Sigmoid colon (tissue), 7 donors: ENCODE data around the gene TMEM233. TPM values are rescaled to one million over a fixed set of nuclear protein-coding genes. Genes with fewer than 3 reads are reported as not detected.

Source experiments
- DNase-seq: peaks from one replicate; pipeline ENCODE4 v3.0.0-alpha.2; 2019
- H3K27ac ChIP-seq, 4 donors: fragments of 200-600 bp; sonication (generic); one replicate each; pipeline ENCODE4 v1.5.1; 2016 to 2019; ENCODE audit warnings: mild to moderate bottlenecking in 1 of 4
- H3K27me3 ChIP-seq, 3 donors: fragments of 200-600 bp; sonication (generic); one replicate each; pipeline ENCODE4 v1.5.1; 2019; ENCODE audit warnings: mild to moderate bottlenecking in 1 of 3
- H3K36me3 ChIP-seq, 4 donors: fragments of 200-600 bp; sonication (generic); one replicate each; pipeline ENCODE4 v1.5.1; 2016 to 2019
- H3K4me1 ChIP-seq, 4 donors: fragments of 200-600 bp; sonication (generic); one replicate each; pipeline ENCODE4 v1.5.1; 2017 to 2019
- H3K4me3 ChIP-seq, 4 donors: fragments of 200-600 bp; sonication (generic); one replicate each; pipeline ENCODE4 v1.5.1; 2017 to 2019; ENCODE audit warnings: mild to moderate bottlenecking in 2 of 4, moderate library complexity in 1 of 4
- H3K9me3 ChIP-seq, 4 donors: fragments of 200-600 bp in 3 of 4; sonication (generic) in 3 of 4; one replicate each; pipeline versions ENCODE4 v1.5.1 to v1.6.1; 2013 to 2019
- CTCF ChIP-seq, 4 experiments: fragments of 450-650 bp in 3 of 4; fragments of 200-600 bp in 1 of 4; IDR thresholded peaks; one replicate each; pipeline ENCODE4 v1.5.1; 2016 to 2019; ENCODE audit warnings: antibody characterized with exemption in 4 of 4, mild to moderate bottlenecking in 3 of 4, moderate library complexity in 2 of 4
- EP300 ChIP-seq, 4 donors: sonication (generic); formaldehyde crosslinking; IDR thresholded peaks; one replicate each; pipeline ENCODE4 v1.6.1; 2017; ENCODE audit warnings: antibody characterized with exemption in 4 of 4
- POLR2A ChIP-seq, 2 donors: fragments of 450-650 bp; IDR thresholded peaks; one replicate each; pipeline ENCODE4 v1.6.1; 2016; ENCODE audit warnings: antibody characterized with exemption in 2 of 2, mild to moderate bottlenecking in 2 of 2, moderate library complexity in 2 of 2
- POLR2AphosphoS5 ChIP-seq, 4 donors: sonication (generic); formaldehyde crosslinking; IDR thresholded peaks; one replicate each; pipeline ENCODE4 v1.6.1; 2017; ENCODE audit warnings: antibody characterized with exemption in 4 of 4
- WGBS, 2 donors: extraction: QIAGEN DNeasy Blood & Tissue Kit; methylation state at CpG; one replicate each; pipeline ENCODE4 v1.1.7; 2013; 5-methylcytosine and 5-hydroxymethylcytosine counted together
- intact Hi-C: fragments of 100-400 bp; cut with DNase I; formaldehyde crosslinking; loops from one replicate; pipeline ENCODE4 v1.15.1; 2023
- polyA plus RNA-seq, 3 donors: library from polyadenylated mRNA; stranded (reverse); fragments of 200-250 nt; gene quantifications; one replicate each; pipeline ENCODE4 v1.2.3, GENCODE V29; 2013
- total RNA-seq, 4 donors: library from RNA; depleted of rRNA; stranded (reverse); fragments of >200 nt; gene quantifications; one replicate each; pipeline ENCODE4 v1.1.0, GENCODE V29; 2016
- donor health status: healthy with polysubstance abuse.
- donor health status: Bipolar disorder and iron deficiency.
- donor health status: healthy.

The TMEM233 gene
- total and polyA plus RNA-seq, 7 donors = 0.10 TPM; not detected in 6

GRCh38 chr12:119659289-119659897 is 65.8 kb downstream of the TMEM233 start:
- intact Hi-C loops = no loop called here
- no peak for TF ChIP-seq POLR2A (IDR thresholded peaks at IDR 0.05)
- no peak for TF ChIP-seq EP300 (IDR thresholded peaks at IDR 0.05)
- no peak for TF ChIP-seq POLR2AphosphoS5 (IDR thresholded peaks at IDR 0.05)
- TF ChIP-seq CTCF (IDR thresholded peaks at IDR 0.05) = peak; percentile 27 to 92 (median 54)
- no peak for DNase-seq
- 51 to 54% methylated on average over 6 of the region's 6 CpGs for WGBS, 2 donors
- no peak overlapping the region for H3K4me3 ChIP-seq
- peaks cover 0 to 2% (median under 1%) of the 10 kb centered on the region in 4 donors for H3K9me3 ChIP-seq
- H3K27ac ChIP-seq = no peak overlapping the region
- H3K4me1 ChIP-seq = no peaks in the 10 kb centered on the region
- no peaks in the 10 kb centered on the region for H3K36me3 ChIP-seq
- H3K27me3 ChIP-seq = no peaks in the 10 kb centered on the region

DNA sequence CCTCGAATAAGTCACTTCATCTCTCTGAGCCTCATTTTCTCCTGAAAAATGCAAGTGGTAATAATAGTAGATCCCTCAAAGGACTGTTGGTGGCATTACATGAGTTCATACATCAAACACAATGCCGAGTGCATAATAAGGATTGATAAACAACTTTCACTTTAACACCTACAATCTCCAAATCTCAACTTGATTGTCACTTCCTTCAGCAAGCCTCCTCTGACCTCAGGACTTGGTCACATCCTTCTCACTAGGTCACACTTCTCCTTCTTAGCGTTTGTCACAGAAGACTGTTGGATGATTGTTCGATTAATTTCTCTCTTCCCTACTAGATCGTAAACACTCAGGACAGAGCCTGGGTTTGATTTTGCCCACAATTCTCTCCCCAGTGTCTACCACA is 66.5 kb downstream of the TMEM233 start:
- Histone ChIP-seq H3K36me3 (no peaks in the 10 kb centered on the region), H3K9me3 (no peaks in the 10 kb centered on the region), H3K4me3 (no peak overlapping the region), H3K4me1 (no peaks in the 10 kb centered on the region), H3K27ac (no peak overlapping the region), H3K27me3 (no peaks in the 10 kb centered on the region)
- intact Hi-C loops = no loop called here
- WGBS, 2 donors = 77 to 80% methylated on average over 5 of the region's 5 CpGs
- no peak for DNase-seq
- TF ChIP-seq POLR2AphosphoS5 (IDR thresholded peaks at IDR 0.05) (no peak), POLR2A (IDR thresholded peaks at IDR 0.05) (no peak), CTCF (IDR thresholded peaks at IDR 0.05) (no peak), EP300 (IDR thresholded peaks at IDR 0.05) (no peak)

GRCh38 chr12:119661882-119662281 is 68.3 kb downstream of the TMEM233 start:
- DNase-seq = no peak
- Histone ChIP-seq H3K4me3 (no peak overlapping the region), H3K9me3 (no peaks in the 10 kb centered on the region), H3K36me3 (no peaks in the 10 kb centered on the region), H3K27ac (no peak overlapping the region), H3K4me1 (peaks cover 0 to 4% (median 2%) of the 10 kb centered on the region in 4 donors), H3K27me3 (no peaks in the 10 kb centered on the region)
- TF ChIP-seq CTCF (IDR thresholded peaks at IDR 0.05) = no peak
- TF ChIP-seq POLR2A (IDR thresholded peaks at IDR 0.05) = no peak
- no peak for TF ChIP-seq POLR2AphosphoS5 (IDR thresholded peaks at IDR 0.05)
- TF ChIP-seq EP300 (IDR thresholded peaks at IDR 0.05) = no peak
- 75 to 80% methylated on average over 4 of the region's 4 CpGs for WGBS, 2 donors
- intact Hi-C loops = no loop called here

DNA sequence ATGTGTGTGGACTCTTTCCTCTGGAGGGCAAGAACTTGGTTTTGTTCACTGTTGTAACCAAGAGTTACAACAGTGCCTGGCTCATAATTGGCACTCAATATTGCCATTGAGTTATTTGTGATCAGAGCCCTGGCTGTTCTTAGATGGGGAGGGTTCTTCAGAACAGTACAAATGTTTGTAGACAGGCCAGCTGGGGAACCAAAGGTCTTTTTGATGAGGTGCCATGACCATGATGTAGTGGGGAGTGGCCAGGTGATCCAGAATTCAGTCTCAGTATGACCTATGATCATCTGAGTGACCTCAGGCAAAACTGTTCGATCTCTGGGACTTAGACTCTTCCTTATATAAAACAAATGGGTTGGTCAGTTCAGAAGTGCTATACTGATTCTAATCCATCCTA is 71.1 kb downstream of the TMEM233 start:
- no peaks in the 10 kb centered on the region for H3K36me3 ChIP-seq
- no peak overlapping the region for H3K4me3 ChIP-seq
- peaks cover 0 to 20% (median 17%) of the 10 kb centered on the region in 4 donors for H3K4me1 ChIP-seq
- TF ChIP-seq EP300 (IDR thresholded peaks at IDR 0.05) (no peak), CTCF (IDR thresholded peaks at IDR 0.05) (no peak), POLR2AphosphoS5 (IDR thresholded peaks at IDR 0.05) (no peak), POLR2A (IDR thresholded peaks at IDR 0.05) (no peak)
- H3K27ac ChIP-seq = no peak overlapping the region
- no peaks in the 10 kb centered on the region for H3K27me3 ChIP-seq
- 73 to 89% methylated on average over 1 of the region's 1 CpG for WGBS, 2 donors
- no peak for DNase-seq
- no peaks in the 10 kb centered on the region for H3K9me3 ChIP-seq
- intact Hi-C loops = loop anchor here (5.0 kb wide), 1 partner anchor 1287 kb away; the partner anchor contains the start of gene SUDS3
